HCT116 (cell line): ENCODE data around the gene GALM. TPM values are rescaled to one million over a fixed set of nuclear protein-coding genes. Genes with fewer than 3 reads are reported as not detected.

Experiments
- ATAC-seq: fragments of 200-7000 bp; cut with Tn5 transposase; 2 replicates; pipeline ENCODE4 v1.9.1; 2020; ENCODE audit warnings: mild to moderate bottlenecking, moderate library complexity
- BruUV-seq: library from RNA; stranded (reverse); fragments of 400-500 nt; replicated peaks from 2 replicates; lab custom pipeline; 2021; lab: Mats Ljungman, UMichigan
- CTCF ChIA-PET: fragments of 300-600 bp; sonication (Branson Sonifier 250); formaldehyde crosslinking; loops from one replicate; lab custom pipeline; 2021; ENCODE audit warnings: antibody characterized with exemption; lab: Charles Lee
- POLR2A ChIA-PET: fragments of 300-600, 350-600 bp; sonication (Branson Sonifier 250); formaldehyde crosslinking; loops from one replicate; lab custom pipeline; 2021; ENCODE audit warnings: antibody characterized with exemption; lab: Charles Lee
- RAD21 ChIA-PET, 2 experiments: fragments of 300-600 bp; sonication (Branson Sonifier 250); formaldehyde crosslinking; loops; one replicate each; lab custom pipeline; 2023; ENCODE audit warnings: low total read pairs in 2 of 2; ENCODE audit not compliant: uncharacterized antibody in 2 of 2, unreplicated experiment in 2 of 2, low non-redundant PET in 1 of 2; lab: Charles Lee
- DNase-seq: peaks from one replicate; pipeline ENCODE4 v3.0.0-alpha.2; 2010; ENCODE audit warnings: low read depth, low spot score
- H2AFZ ChIP-seq: fragments of 200-600 bp; shearing (Covaris generic), sonication (generic); 2 replicates; pipeline ENCODE4 v1.6.1; 2017; ENCODE audit warnings: low read depth, mixed run types, mixed read lengths, antibody characterized with exemption, low read length; ENCODE audit not compliant: poor library complexity, severe bottlenecking
- H3K27ac ChIP-seq: 2 replicates; pipeline ENCODE4 v1.5.1; 2012; ENCODE audit warnings: low read depth, low read length
- H3K27me3 ChIP-seq: fragments of 200-600 bp; sonication (generic); 2 replicates; pipeline ENCODE4 v1.6.1; 2016; ENCODE audit warnings: mixed run types, low read length, mixed read lengths; ENCODE audit not compliant: insufficient read depth
- H3K36me3 ChIP-seq, 2 experiments: fragments of 200-500 bp in 1 of 2; fragments of 200-600 bp in 1 of 2; sonication (Bioruptor generic) in 1 of 2; sonication (generic) in 1 of 2; 2 replicates each; pipeline versions ENCODE4 v1.5.1 to v1.6.1; 2014 to 2016; ENCODE audit warnings: low read length in 2 of 2, inconsistent platforms in 1 of 2, mixed read lengths in 1 of 2, mixed run types in 1 of 2; ENCODE audit not compliant: insufficient read depth in 2 of 2, control insufficient read depth in 1 of 2
- H3K4me1 ChIP-seq, 2 experiments: fragments of 200-600 bp in 1 of 2; sonication (generic) in 1 of 2; 2 replicates each; pipeline versions ENCODE4 v1.5.1 to v1.6.1; 2012 to 2017; ENCODE audit warnings: low read length in 2 of 2, inconsistent platforms in 1 of 2, mild to moderate bottlenecking in 1 of 2, mixed read lengths in 1 of 2, mixed run types in 1 of 2, moderate library complexity in 1 of 2; ENCODE audit not compliant: insufficient read depth in 2 of 2, control insufficient read depth in 1 of 2
- H3K4me2 ChIP-seq: fragments of 200-600 bp; sonication (generic); 2 replicates; pipeline ENCODE4 v1.6.1; 2017; ENCODE audit warnings: mixed run types, low read length, mixed read lengths
- H3K4me3 ChIP-seq, 2 experiments: fragments of 200-600 bp in 1 of 2; sonication (generic) in 1 of 2; replicated peaks in 1 of 2; 2 replicates each; pipeline ENCODE4 v1.5.1; 2011 to 2016; ENCODE audit warnings: low read length in 2 of 2, control low read depth in 1 of 2, low read depth in 1 of 2, mild to moderate bottlenecking in 1 of 2, mixed read lengths in 1 of 2, mixed run types in 1 of 2
- H3K79me2 ChIP-seq: fragments of 200-600 bp; sonication (generic); 2 replicates; pipeline ENCODE4 v1.6.1; 2017; ENCODE audit warnings: mild to moderate bottlenecking, mixed run types, low read length, moderate library complexity, mixed read lengths; ENCODE audit not compliant: insufficient read depth
- H3K9ac ChIP-seq: fragments of 200-600 bp; sonication (generic); 2 replicates; pipeline ENCODE4 v1.6.1; 2016; ENCODE audit warnings: low read length, mixed read lengths
- H3K9me2 ChIP-seq: fragments of 200-600 bp; sonication (generic), shearing (Covaris generic); 2 replicates; pipeline ENCODE4 v1.6.1; 2017; ENCODE audit warnings: mixed run types, mild to moderate bottlenecking, moderate library complexity; ENCODE audit not compliant: insufficient read depth
- H3K9me3 ChIP-seq, 2 experiments: fragments of 200-500 bp in 1 of 2; fragments of 200-600 bp in 1 of 2; sonication (Bioruptor generic) in 1 of 2; sonication (generic) in 1 of 2; 2 replicates each; pipeline ENCODE4 v1.6.1; 2014 to 2017; ENCODE audit warnings: low read length in 2 of 2, mixed read lengths in 2 of 2, inconsistent platforms in 1 of 2, low read depth in 1 of 2, mild to moderate bottlenecking in 1 of 2, mixed run types in 1 of 2, moderate library complexity in 1 of 2; ENCODE audit not compliant: control insufficient read depth in 1 of 2, insufficient read depth in 1 of 2
- H4K20me1 ChIP-seq: fragments of 200-600 bp; sonication (generic), shearing (Covaris generic); 2 replicates; pipeline ENCODE4 v1.6.1; 2017; ENCODE audit warnings: mixed run types, mild to moderate bottlenecking, moderate library complexity; ENCODE audit not compliant: insufficient read depth
- CBX3 ChIP-seq: IDR thresholded peaks from 2 replicates; pipeline ENCODE4 v1.6.1; 2012; ENCODE audit warnings: low read depth
- CEBPB ChIP-seq: IDR thresholded peaks from 2 replicates; pipeline ENCODE4 v1.6.1; 2012; ENCODE audit warnings: low read depth
- CTCF ChIP-seq, 3 experiments: fragments of 200-600 bp in 1 of 3; sonication (generic) in 1 of 3; IDR thresholded peaks in 2 of 3; conservative IDR thresholded peaks in 1 of 3; 2 replicates each; pipeline ENCODE4 v1.5.1; 2012 to 2017; ENCODE audit warnings: low read depth in 2 of 3, low read length in 2 of 3, antibody characterized with exemption in 1 of 3, borderline replicate concordance in 1 of 3, control low read depth in 1 of 3, mild to moderate bottlenecking in 1 of 3, mixed read lengths in 1 of 3, mixed run types in 1 of 3, moderate library complexity in 1 of 3; ENCODE audit not compliant: insufficient read depth in 1 of 3
- ELF1 ChIP-seq: IDR thresholded peaks from 2 replicates; pipeline ENCODE4 v1.6.1; 2012; ENCODE audit warnings: low read depth, borderline replicate concordance
- EZH2 ChIP-seq: fragments of 200-600 bp; sonication (generic); IDR thresholded peaks from 2 replicates; pipeline ENCODE4 v1.6.1; 2017; ENCODE audit warnings: antibody characterized with exemption, mixed run types
- EZH2phosphoT487 ChIP-seq: fragments of 200-600 bp; IDR thresholded peaks from 2 replicates; pipeline ENCODE4 v1.6.1; 2018; ENCODE audit warnings: antibody characterized with exemption, borderline replicate concordance
- FOSL1 ChIP-seq: IDR thresholded peaks from 2 replicates; pipeline ENCODE4 v1.6.1; 2012; ENCODE audit warnings: low read depth
- JUND ChIP-seq: IDR thresholded peaks from 2 replicates; pipeline ENCODE4 v1.6.1; 2012
- MAX ChIP-seq: IDR thresholded peaks from 2 replicates; pipeline ENCODE4 v1.6.1; 2012
- POLR2A ChIP-seq: IDR thresholded peaks from 2 replicates; pipeline ENCODE4 v1.7.0; 2011; ENCODE audit warnings: borderline replicate concordance; ENCODE audit not compliant: insufficient read depth, insufficient read length; ENCODE audit errors: extremely low read depth
- SIN3A ChIP-seq: IDR thresholded peaks from 2 replicates; pipeline ENCODE4 v1.6.1; 2012; ENCODE audit warnings: low read depth
- SP1 ChIP-seq: IDR thresholded peaks from 2 replicates; pipeline ENCODE4 v1.6.1; 2012; ENCODE audit warnings: low read depth
- SRF ChIP-seq: IDR thresholded peaks from 2 replicates; pipeline ENCODE4 v1.6.1; 2012; ENCODE audit warnings: low read depth
- TCF7L2 ChIP-seq: IDR thresholded peaks from 2 replicates; pipeline ENCODE4 v1.7.0; 2011; ENCODE audit warnings: borderline replicate concordance, inconsistent platforms; ENCODE audit not compliant: insufficient read depth, insufficient read length; ENCODE audit errors: extremely low read depth
- YY1 ChIP-seq: IDR thresholded peaks from 2 replicates; pipeline ENCODE4 v1.6.1; 2011; ENCODE audit warnings: low read length, low read depth, moderate library complexity, mild to moderate bottlenecking; ENCODE audit not compliant: insufficient replicate concordance; ENCODE audit errors: extremely low read depth
- ZFX ChIP-seq: fragments of 450-650 bp; IDR thresholded peaks from 2 replicates; pipeline ENCODE4 v1.6.1; 2017
- intact Hi-C: fragments of 100-400 bp; cut with micrococcal nuclease; formaldehyde crosslinking; loops from 2 replicates; pipeline ENCODE4 v1.10.0; 2022
- total RNA-seq: library from RNA; stranded (reverse); gene quantifications from one replicate; pipeline ENCODE4 v1.2.1, GENCODE V29; 2021; ENCODE audit not compliant: unreplicated experiment

Gene GALM
- total RNA-seq, 1 experiment from 2014 or later: 10.2 TPM

- no peak overlapping the region for H3K27ac ChIP-seq
- ChIA-PET CTCF (interaction anchor here (1.1 kb wide), 1 partner anchor 24 kb away, joined by 3 read pairs; no protein-coding TSS in a partner anchor), POLR2A (interaction anchor here (0.9 kb wide), 1 partner anchor 8 kb away, joined by 3 read pairs; no protein-coding TSS in a partner anchor), RAD21 (no interaction called here)
- no peak overlapping the region for H2AFZ ChIP-seq
- H3K4me2 ChIP-seq: no peak overlapping the region
- no peak overlapping the region for H3K9ac ChIP-seq
- intact Hi-C loops: no loop called here
- no peak for ATAC-seq
- no peaks in the 10 kb centered on the region for H3K4me1 ChIP-seq
- H3K79me2 ChIP-seq: no peaks in the 10 kb centered on the region
- H3K36me3 ChIP-seq: no peaks in the 10 kb centered on the region
- no peaks in the 10 kb centered on the region for H3K9me3 ChIP-seq
- BruUV-seq: no TSS peak
- no peak overlapping the region for H3K4me3 ChIP-seq
- TF ChIP-seq ZFX: no peak
- TF ChIP-seq YY1: no peak
- no peak for TF ChIP-seq EZH2phosphoT487
- TF ChIP-seq CEBPB: no peak
- no peak for TF ChIP-seq SP1
- no peak for TF ChIP-seq FOSL1
- TF ChIP-seq, all 23 proteins: peak for 0
- no peaks in the 10 kb centered on the region for H3K9me2 ChIP-seq
- no peaks in the 10 kb centered on the region for H4K20me1 ChIP-seq
- H3K27me3 ChIP-seq: no peaks in the 10 kb centered on the region
- no peak for DNase-seq
These were observed 38.5 kb upstream of the GALM start for GRCh38 chr2:38627391-38627790.

DNA sequence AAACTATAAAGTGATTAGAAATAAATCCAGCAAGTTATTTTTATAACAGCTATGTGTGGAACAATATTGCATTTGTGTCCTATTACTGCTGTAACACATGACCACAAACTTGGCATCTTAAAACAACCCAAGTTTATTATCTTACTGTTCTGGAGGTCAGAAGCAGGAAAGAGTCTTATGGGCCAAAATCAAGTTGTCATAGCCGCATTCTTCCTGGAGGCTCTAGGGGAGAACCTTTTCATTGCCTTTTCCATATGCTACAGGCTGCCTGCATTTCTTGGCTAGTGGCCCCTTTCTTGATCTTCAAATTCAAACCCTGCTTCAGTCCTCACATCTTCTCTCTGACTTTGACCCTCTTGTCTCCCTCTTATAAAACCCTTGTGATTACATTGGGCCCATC, 36.2 kb upstream of the GALM start:
- no peaks in the 10 kb centered on the region for H3K36me3 ChIP-seq
- RAD21 ChIA-PET: no interaction called here
- no peak overlapping the region for H3K9ac ChIP-seq
- intact Hi-C loops: no loop called here
- no peaks in the 10 kb centered on the region for H4K20me1 ChIP-seq
- H3K9me2 ChIP-seq: no peaks in the 10 kb centered on the region
- TF ChIP-seq CBX3: no peak
- TF ChIP-seq TCF7L2: no peak
- no peak for TF ChIP-seq ELF1
- no peak for TF ChIP-seq POLR2A
- no peak for TF ChIP-seq SIN3A
- no peak for TF ChIP-seq SP1
- TF ChIP-seq JUND: no peak
- TF ChIP-seq EZH2: no peak
- no peak for TF ChIP-seq SRF
- no peak for TF ChIP-seq MAX
- TF ChIP-seq CTCF (IDR thresholded peaks at IDR 0.05 in 2 of 3, conservative IDR thresholded peaks at IDR 0.05 in 1 of 3; ENCODE audit: borderline replicate concordance in 1 of 3, insufficient read depth in 1 of 3, low read depth in 2 of 3, low read length in 2 of 3): no peak
- no peak for TF ChIP-seq ZFX
- no peak for TF ChIP-seq EZH2phosphoT487
- no peak for DNase-seq
- BruUV-seq: no TSS peak
- no peak for ATAC-seq
- H3K4me1 ChIP-seq: no peaks in the 10 kb centered on the region
- no peak overlapping the region for H2AFZ ChIP-seq
- H3K27ac ChIP-seq: no peak overlapping the region
- no peak overlapping the region for H3K4me2 ChIP-seq
- H3K79me2 ChIP-seq: no peaks in the 10 kb centered on the region
- H3K4me3 ChIP-seq: no peak overlapping the region
- H3K27me3 ChIP-seq: no peaks in the 10 kb centered on the region
- CTCF ChIA-PET: no interaction called here
- POLR2A ChIA-PET: no interaction called here
- no peaks in the 10 kb centered on the region for H3K9me3 ChIP-seq
